H9 (cell line): Measurements from ENCODE around the gene ACAD10. TPM values are rescaled to one million over a fixed set of nuclear protein-coding genes. Genes with fewer than 3 reads are reported as not detected.
A peak's percentile ranks its signal among the peaks of the same experiment; 100 is the strongest.

Experiments used
- DNase-seq: peaks from one replicate; pipeline ENCODE4 v3.0.0-alpha.2; 2017
- H2AFZ ChIP-seq: one replicate; pipeline ENCODE4 v1.6.1; 2013; ENCODE audit warnings: mild to moderate bottlenecking, low read length, control low read depth, moderate library complexity
- H2AK5ac ChIP-seq: 2 replicates; pipeline ENCODE4 v1.6.1; 2013; ENCODE audit warnings: low read length, control low read depth, mixed read lengths; ENCODE audit not compliant: insufficient read length
- H2BK120ac ChIP-seq: one replicate; pipeline ENCODE4 v1.6.1; 2013; ENCODE audit warnings: low read depth, mild to moderate bottlenecking, low read length, control low read depth, inconsistent platforms; ENCODE audit not compliant: poor library complexity, severe bottlenecking
- H2BK12ac ChIP-seq: 2 replicates; pipeline ENCODE4 v1.6.1; 2013; ENCODE audit warnings: low read length, control low read depth, mixed read lengths, low read depth; ENCODE audit not compliant: insufficient read length
- H2BK15ac ChIP-seq: 2 replicates; pipeline ENCODE4 v1.6.1; 2013; ENCODE audit warnings: low read depth, low read length, control low read depth
- H2BK20ac ChIP-seq: one replicate; pipeline ENCODE4 v1.6.1; 2013; ENCODE audit warnings: low read depth, mild to moderate bottlenecking, low read length, control low read depth, inconsistent platforms; ENCODE audit not compliant: poor library complexity, severe bottlenecking
- H2BK5ac ChIP-seq: 2 replicates; pipeline ENCODE4 v1.6.1; 2013; ENCODE audit warnings: low read length, control low read depth, mixed read lengths; ENCODE audit not compliant: insufficient read length
- H3K14ac ChIP-seq: 2 replicates; pipeline ENCODE4 v1.6.1; 2013; ENCODE audit warnings: low read length, control low read depth; ENCODE audit not compliant: insufficient read depth
- H3K18ac ChIP-seq: 2 replicates; pipeline ENCODE4 v1.6.1; 2013; ENCODE audit warnings: low read depth, mild to moderate bottlenecking, mixed read lengths, low read length, control low read depth; ENCODE audit not compliant: insufficient read length
- H3K23ac ChIP-seq: 2 replicates; pipeline ENCODE4 v1.6.1; 2013; ENCODE audit warnings: low read length, control low read depth, mixed read lengths, low read depth; ENCODE audit not compliant: insufficient read length
- H3K23me2 ChIP-seq: 2 replicates; pipeline ENCODE4 v1.6.1; 2013; ENCODE audit warnings: low read depth, mild to moderate bottlenecking, mixed read lengths, low read length, control low read depth; ENCODE audit not compliant: insufficient read length, poor library complexity, severe bottlenecking
- H3K27ac ChIP-seq: 2 replicates; pipeline ENCODE4 v1.5.1; 2013; ENCODE audit warnings: low read length, control low read depth, mixed read lengths, low read depth; ENCODE audit not compliant: insufficient read length
- H3K27me3 ChIP-seq: 2 replicates; pipeline ENCODE4 v1.6.1; 2013; ENCODE audit warnings: low read length, control low read depth, inconsistent platforms; ENCODE audit not compliant: insufficient read depth
- H3K4ac ChIP-seq: 2 replicates; pipeline ENCODE4 v1.6.1; 2013; ENCODE audit warnings: low read depth, mild to moderate bottlenecking, control low read depth, inconsistent platforms, low read length, moderate library complexity
- H3K4me1 ChIP-seq: 2 replicates; pipeline ENCODE4 v1.6.1; 2013; ENCODE audit warnings: low read length, control low read depth, inconsistent platforms; ENCODE audit not compliant: insufficient read depth
- H3K4me2 ChIP-seq: 2 replicates; pipeline ENCODE4 v1.6.1; 2013; ENCODE audit warnings: low read length, control low read depth, mixed read lengths; ENCODE audit not compliant: insufficient read length, insufficient read depth
- H3K56ac ChIP-seq: 2 replicates; pipeline ENCODE4 v1.6.1; 2013; ENCODE audit warnings: low read depth, mild to moderate bottlenecking, mixed read lengths, low read length, control low read depth; ENCODE audit not compliant: insufficient read length
- H3K79me1 ChIP-seq: 2 replicates; pipeline ENCODE4 v1.6.1; 2013; ENCODE audit warnings: low read depth, mild to moderate bottlenecking, moderate library complexity, low read length, control low read depth, inconsistent platforms; ENCODE audit not compliant: insufficient read depth, poor library complexity, severe bottlenecking
- H3K79me2 ChIP-seq: 2 replicates; pipeline ENCODE4 v1.6.1; 2013; ENCODE audit warnings: low read length, control low read depth, inconsistent platforms; ENCODE audit not compliant: insufficient read depth
- H3K9ac ChIP-seq: 2 replicates; pipeline ENCODE4 v1.6.1; 2013; ENCODE audit warnings: low read length, control low read depth, mixed read lengths; ENCODE audit not compliant: insufficient read length; ENCODE audit errors: extremely low read depth
- H3K9me3 ChIP-seq: one replicate; pipeline ENCODE4 v1.6.1; 2013; ENCODE audit warnings: low read depth, low read length, inconsistent platforms; ENCODE audit not compliant: control insufficient read depth
- H3T11ph ChIP-seq: one replicate; pipeline ENCODE4 v1.6.1; 2013; ENCODE audit warnings: mild to moderate bottlenecking, low read length, control low read depth, inconsistent platforms
- H4K20me1 ChIP-seq: one replicate; pipeline ENCODE4 v1.6.1; 2013; ENCODE audit not compliant: control insufficient read depth, insufficient read length, insufficient read depth
- H4K5ac ChIP-seq: 2 replicates; pipeline ENCODE4 v1.6.1; 2013; ENCODE audit warnings: low read depth, mild to moderate bottlenecking, mixed read lengths, low read length, control low read depth; ENCODE audit not compliant: insufficient read length
- H4K8ac ChIP-seq: replicated peaks from 2 replicates; pipeline ENCODE4 v1.6.1; 2013; ENCODE audit warnings: low read length, control low read depth, mixed read lengths, low read depth; ENCODE audit not compliant: insufficient read length
- H4K91ac ChIP-seq: 2 replicates; pipeline ENCODE4 v1.6.1; 2013; ENCODE audit warnings: low read depth, mild to moderate bottlenecking, moderate library complexity, mixed read lengths, low read length, control low read depth; ENCODE audit not compliant: insufficient read length
- H3K27ac Mint-ChIP-seq, 3 experiments: 2 replicates in 2 of 3; 3 replicates in 1 of 3; pipeline ENCODE4 v1.8.0; 2020 to 2021; ENCODE audit warnings: mixed read lengths in 3 of 3, mild to moderate bottlenecking in 1 of 3, moderate library complexity in 1 of 3
- H3K27me3 Mint-ChIP-seq: 2 replicates; pipeline ENCODE4 v1.8.0; 2021; ENCODE audit warnings: low read depth, mild to moderate bottlenecking, moderate library complexity, mixed read lengths
- H3K36me3 Mint-ChIP-seq, 3 experiments: 2 replicates in 2 of 3; 3 replicates in 1 of 3; pipeline ENCODE4 v1.8.0; 2020 to 2021; ENCODE audit warnings: low read depth in 3 of 3, mixed read lengths in 3 of 3; ENCODE audit not compliant: insufficient read depth in 1 of 3
- H3K4me1 Mint-ChIP-seq, 2 experiments: 2 replicates each; pipeline ENCODE4 v1.8.0; 2020; ENCODE audit warnings: mixed read lengths in 2 of 2
- H3K4me3 Mint-ChIP-seq, 2 experiments: 2 replicates in 1 of 2; 3 replicates in 1 of 2; pipeline ENCODE4 v1.8.0; 2020 to 2021; ENCODE audit warnings: mild to moderate bottlenecking in 2 of 2, mixed read lengths in 2 of 2, moderate library complexity in 1 of 2
- H3K9me3 Mint-ChIP-seq, 2 experiments: 2 replicates in 1 of 2; 3 replicates in 1 of 2; pipeline ENCODE4 v1.8.0; 2020; ENCODE audit warnings: mild to moderate bottlenecking in 2 of 2, mixed read lengths in 2 of 2, moderate library complexity in 1 of 2
- WGBS: extraction: QIAGEN DNeasy Blood & Tissue Kit; methylation state at CpG from one replicate; pipeline ENCODE4 v1.1.7; 2013; ENCODE audit warnings: missing lambda C conversion rate, low lambda C conversion rate, mixed read lengths; ENCODE audit not compliant: insufficient read length; ENCODE audit errors: extremely low coverage; 5-methylcytosine and 5-hydroxymethylcytosine counted together
- total RNA-seq: library from RNA; stranded (reverse); gene quantifications from 2 replicates; pipeline ENCODE4 v1.2.1, GENCODE V29; 2021
- TF ChIP-seq, protein P1 (sequence below): fragments of 200-600 bp; sonication (generic); conservative IDR thresholded peaks from 3 replicates; pipeline ENCODE4 v1.8.0; 2021; ENCODE audit warnings: antibody characterized with exemption, mild to moderate bottlenecking

Gene ACAD10
- total RNA-seq, 1 experiment from 2014 or later = 25.7 TPM

DNA sequence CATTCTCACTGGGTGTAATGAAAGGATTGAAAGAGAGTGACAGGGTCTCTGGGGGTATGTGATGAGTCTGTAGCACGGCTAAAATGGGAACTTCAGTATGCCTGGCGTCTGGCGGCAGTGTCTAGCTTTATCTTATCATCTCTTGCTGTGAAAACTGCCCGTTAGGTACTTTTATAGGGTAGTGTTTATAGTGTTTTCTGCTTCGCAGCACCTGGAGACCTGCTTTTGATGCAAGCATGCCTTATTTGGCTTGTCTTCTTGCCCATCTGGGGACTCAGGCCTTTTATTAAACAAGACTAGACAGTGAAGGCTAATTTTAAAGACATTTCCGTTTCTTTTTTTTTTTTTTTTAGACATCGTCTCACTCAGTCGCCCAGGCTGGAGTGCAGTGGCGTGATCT is 44.6 kb downstream of the ACAD10 start:
- H3K9me3 ChIP-seq = no peaks in the 10 kb centered on the region
- H2BK15ac ChIP-seq = no peak overlapping the region
- no peak overlapping the region for H2BK5ac ChIP-seq
- no peak overlapping the region for H3K9ac ChIP-seq
- H2BK12ac ChIP-seq = no peak overlapping the region
- H3K27ac ChIP-seq = no peak overlapping the region
- H3K27me3 ChIP-seq = no peaks in the 10 kb centered on the region
- Mint-ChIP-seq H3K4me1 (peaks cover 3 to 4% of the 10 kb centered on the region in 2 experiments; a peak in 2 of 4 replicates), H3K27me3 (no peaks in the 10 kb centered on the region), H3K9me3 (peaks cover under 1% of the 10 kb centered on the region in 2 experiments; a peak in 3 of 5 replicates), H3K4me3 (no peak overlapping the region), H3K36me3 (peaks cover 12 to 46% (median 44%) of the 10 kb centered on the region in 3 experiments), H3K27ac (peak overlapping the region in 2 of 3 experiments; percentile 13 to 70; a peak in 2 of 7 replicates)
- H3K23me2 ChIP-seq = no peaks in the 10 kb centered on the region
- TF ChIP-seq, protein P1, sequence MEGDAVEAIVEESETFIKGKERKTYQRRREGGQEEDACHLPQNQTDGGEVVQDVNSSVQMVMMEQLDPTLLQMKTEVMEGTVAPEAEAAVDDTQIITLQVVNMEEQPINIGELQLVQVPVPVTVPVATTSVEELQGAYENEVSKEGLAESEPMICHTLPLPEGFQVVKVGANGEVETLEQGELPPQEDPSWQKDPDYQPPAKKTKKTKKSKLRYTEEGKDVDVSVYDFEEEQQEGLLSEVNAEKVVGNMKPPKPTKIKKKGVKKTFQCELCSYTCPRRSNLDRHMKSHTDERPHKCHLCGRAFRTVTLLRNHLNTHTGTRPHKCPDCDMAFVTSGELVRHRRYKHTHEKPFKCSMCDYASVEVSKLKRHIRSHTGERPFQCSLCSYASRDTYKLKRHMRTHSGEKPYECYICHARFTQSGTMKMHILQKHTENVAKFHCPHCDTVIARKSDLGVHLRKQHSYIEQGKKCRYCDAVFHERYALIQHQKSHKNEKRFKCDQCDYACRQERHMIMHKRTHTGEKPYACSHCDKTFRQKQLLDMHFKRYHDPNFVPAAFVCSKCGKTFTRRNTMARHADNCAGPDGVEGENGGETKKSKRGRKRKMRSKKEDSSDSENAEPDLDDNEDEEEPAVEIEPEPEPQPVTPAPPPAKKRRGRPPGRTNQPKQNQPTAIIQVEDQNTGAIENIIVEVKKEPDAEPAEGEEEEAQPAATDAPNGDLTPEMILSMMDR = no peak
- H2BK120ac ChIP-seq = no peak overlapping the region
- H3T11ph ChIP-seq = no peak overlapping the region
- H3K4me2 ChIP-seq = no peak overlapping the region
- no CpG with 5 or more reads among the region's 9 CpGs for WGBS
- no peak overlapping the region for H3K23ac ChIP-seq
- no peak overlapping the region for H4K91ac ChIP-seq
- DNase-seq = no peak
- no peak overlapping the region for H3K4ac ChIP-seq
- H3K79me1 ChIP-seq = no peaks in the 10 kb centered on the region
- H3K4me1 ChIP-seq = no peaks in the 10 kb centered on the region
- H2AFZ ChIP-seq = no peak overlapping the region
- no peak overlapping the region for H2AK5ac ChIP-seq
- H4K5ac ChIP-seq = no peak overlapping the region
- H3K18ac ChIP-seq = no peak overlapping the region
- no peak overlapping the region for H3K14ac ChIP-seq
- no peak overlapping the region for H4K8ac ChIP-seq
- H3K79me2 ChIP-seq = no peaks in the 10 kb centered on the region
- H3K56ac ChIP-seq = no peak overlapping the region
- no peak overlapping the region for H2BK20ac ChIP-seq
- no peaks in the 10 kb centered on the region for H4K20me1 ChIP-seq
